GM18499 (cell line): ENCODE data around the gene MYL12A.

Source experiments
- ATAC-seq: cut with Tn5 transposase; IDR thresholded peaks from one replicate; pipeline ENCODE4 v1.9.1; 2021; ENCODE audit warnings: moderate number of reproducible peaks; ENCODE audit not compliant: insufficient read depth, unreplicated experiment

MYL12A gene

DNA sequence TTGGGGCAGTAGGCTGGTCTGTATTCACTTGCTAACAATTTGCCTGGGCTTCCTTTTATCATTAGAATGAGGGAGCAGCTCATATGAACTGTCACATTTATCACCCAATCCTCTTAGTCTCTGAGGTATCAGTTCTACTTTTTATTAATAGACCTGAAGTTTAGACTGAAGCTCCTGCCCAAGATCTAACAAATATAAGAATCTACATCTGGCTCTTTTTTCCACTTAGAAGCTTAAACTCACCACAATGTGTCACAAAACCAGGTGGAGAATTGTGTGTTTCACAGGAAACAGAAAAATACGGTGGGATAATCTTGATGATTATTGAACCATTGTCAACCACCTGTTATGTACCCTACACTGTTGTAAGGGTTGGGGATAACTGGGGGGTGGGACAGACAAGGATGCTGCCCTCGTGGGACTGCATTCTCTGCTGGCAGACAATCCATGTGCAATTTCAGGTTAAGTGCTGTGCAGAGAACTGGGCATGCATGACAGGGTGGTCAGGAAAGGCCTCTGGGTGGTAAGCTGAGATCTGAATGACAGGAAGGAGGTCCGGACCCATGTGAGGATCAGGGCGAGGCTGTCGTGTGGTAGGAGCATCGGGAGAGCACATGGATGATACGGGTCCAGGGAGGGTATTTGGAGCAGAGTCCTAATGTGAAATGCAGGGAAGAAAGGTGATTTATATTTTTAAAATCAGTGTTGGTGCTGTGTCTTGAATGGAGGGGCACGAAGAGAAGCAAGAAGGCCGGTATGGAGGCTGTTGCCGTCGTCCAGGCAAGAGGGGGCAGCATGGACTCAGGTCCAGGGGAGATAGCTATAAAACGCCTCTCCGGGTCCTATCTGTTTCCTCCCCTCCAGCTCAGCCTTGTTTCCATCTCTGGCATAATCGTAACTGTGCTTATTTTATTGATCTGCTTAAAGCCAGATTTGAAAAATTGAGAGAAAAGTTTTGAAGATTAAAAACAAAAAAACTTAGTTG is 31.9 kb downstream of the MYL12A start:
- ATAC-seq = peak; percentile 80

DNA sequence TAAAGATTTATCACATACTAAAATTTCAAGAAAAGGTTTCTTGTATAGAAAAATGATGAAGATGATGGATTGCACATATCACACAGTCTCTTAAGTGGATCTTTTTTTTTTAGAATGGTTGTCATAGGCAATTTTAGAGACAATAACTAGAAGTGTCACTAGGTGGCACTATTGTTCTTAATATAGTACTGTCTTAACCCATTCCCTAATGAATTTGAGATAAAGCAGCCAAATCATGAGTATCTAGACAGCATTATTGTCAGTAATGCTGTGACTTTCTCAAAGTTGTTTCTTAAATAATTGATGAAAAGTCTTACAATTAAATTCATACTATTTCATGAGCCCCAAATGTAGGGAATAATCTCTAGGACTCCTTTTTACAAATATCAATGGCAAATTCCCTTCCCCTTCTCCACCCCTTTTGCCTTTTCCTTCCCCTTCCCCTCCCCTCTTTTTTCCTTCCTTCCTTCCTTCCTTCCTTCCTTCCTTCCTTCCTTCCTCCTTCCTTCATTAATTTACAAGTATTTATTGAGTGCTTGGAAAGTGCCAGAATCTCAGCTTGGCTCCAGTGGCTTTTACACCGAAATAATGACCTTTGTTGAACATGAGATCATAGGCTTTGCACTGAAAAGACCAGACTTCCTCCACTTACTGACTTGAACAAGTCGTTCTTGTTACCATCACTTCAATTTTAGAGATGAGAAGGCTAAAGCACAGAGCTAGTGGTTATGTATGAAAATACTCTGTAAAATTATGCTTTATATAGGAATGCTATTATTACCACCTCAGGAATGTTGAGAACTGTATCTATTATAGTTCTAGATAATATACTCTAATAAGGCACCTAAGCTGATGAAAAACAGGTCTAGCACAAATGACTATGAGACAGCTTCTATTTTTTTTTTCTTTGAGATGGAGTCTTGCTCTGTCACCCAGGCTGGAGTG is 34.1 kb downstream of the MYL12A start:
- ATAC-seq = peak; percentile 55

GRCh38 chr18:3283253-3283863 is 35.8 kb downstream of the MYL12A start:
- ATAC-seq = no peak

DNA sequence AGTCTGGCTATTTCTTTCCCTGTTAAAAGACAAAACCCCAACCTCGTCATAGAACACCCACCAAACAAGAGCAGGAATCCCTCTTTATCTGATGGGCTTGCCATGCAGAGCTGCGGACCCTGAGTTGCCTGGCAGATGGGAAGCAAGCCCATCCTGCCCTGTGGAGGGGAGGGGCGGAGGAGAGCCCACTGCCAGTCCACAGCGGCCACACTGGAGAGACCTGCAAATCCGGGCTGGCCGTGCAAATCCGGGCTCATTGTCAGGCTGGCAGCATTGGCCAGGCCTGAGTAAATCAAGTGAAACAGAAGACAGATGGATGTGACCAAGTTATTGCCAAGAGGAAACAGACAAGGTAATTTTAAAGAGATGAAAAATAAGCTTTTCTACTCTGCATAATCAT is 36.3 kb downstream of the MYL12A start:
- ATAC-seq = no peak

DNA sequence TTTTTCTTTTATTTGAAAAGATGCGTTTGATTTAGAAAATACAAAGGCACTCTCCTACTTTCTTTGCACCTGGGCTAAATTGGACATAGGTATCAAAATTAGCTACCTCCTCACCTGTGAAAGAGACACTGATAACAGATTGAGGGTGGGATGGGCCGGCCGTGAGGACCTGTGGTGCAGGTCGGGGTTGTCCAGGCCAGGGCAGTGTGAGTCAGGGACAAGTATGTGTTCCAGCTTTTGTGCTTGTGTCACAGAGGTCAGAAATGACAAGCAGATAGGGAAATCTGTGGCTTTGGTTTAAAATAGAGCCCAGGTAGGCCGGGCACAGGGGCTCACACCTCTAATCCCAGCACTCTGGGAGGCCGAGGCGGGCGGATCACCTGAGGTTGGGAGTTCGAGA is 36.9 kb downstream of the MYL12A start:
- no peak for ATAC-seq

DNA sequence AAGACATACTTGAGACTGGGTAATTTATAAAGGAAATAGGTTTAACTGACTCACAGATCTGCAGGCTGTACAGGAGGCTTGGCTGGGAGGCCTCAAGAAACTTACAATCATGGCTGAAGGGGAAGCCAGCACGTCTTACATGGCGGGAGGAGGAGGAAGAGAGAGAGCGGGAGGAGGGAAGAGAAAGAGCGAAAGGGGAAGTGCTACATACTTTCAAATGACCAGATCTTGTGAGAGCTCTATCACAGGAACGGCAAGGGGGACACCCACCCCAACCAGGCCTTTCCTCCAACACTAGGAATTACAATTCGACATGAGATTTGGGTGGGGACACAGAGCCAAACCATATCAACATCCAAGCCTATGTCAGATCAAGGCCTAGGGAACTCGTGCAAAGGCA is 38.6 kb downstream of the MYL12A start:
- no peak for ATAC-seq

DNA sequence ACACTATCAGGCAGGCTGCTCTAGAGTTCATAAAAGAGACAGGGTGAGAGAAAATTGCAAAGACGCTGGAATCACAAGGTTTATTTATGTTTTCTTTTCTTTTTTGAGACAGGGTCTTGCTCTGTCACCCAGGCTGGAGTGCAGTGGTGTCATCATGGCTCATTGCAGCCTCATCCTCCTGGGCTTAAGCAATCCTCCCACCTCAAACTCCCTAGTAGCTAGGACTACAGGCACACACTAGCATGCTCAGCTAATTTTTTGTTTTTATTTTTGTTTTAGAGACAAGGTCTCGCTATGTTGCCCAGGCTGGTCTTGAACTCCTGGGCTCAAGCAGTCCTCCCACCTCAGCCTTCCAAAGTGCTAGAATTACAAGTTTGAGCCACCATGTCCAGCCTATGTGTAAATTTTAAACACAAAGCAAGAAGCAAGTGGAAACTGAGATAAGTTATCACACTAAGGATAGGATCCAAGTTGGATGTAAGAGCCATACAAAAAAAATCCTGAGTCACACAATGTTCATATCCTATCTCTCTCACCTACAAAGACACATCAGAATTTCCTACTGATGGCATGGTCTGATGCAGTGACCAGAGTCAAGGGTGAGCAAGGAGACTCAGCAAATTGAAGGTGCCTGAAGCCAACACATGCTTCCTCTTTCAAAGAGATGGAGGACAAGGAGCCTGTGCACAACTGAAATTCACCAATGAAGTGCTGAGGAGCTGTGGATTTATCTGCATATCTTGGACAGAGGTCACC is 45.8 kb downstream of the MYL12A start:
- no peak for ATAC-seq

- no peak for ATAC-seq
Measured at GRCh38 chr18:3294435-3295080, 47.0 kb downstream of the MYL12A start.

GRCh38 chr18:3297025-3297984 is 49.7 kb downstream of the MYL12A start:
- ATAC-seq = peak; percentile 98

DNA sequence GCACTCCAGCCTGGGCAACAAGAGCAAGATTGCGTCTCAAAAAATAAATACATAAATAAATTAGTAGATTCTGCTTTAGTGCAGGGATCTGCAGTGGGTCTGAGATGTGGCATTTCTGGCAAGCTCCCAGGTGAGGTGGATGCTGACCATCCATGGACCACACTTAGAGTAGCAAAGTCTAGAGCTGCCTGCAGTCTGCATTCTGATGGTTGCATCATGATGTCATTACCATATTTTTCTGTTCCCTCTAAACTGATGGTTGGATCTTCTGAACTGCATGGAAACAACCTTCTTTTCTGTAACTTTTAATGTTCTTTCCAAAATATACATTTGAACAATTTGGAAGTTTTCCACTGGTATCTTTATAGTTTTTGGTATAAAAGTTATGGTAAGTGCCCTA is 57.2 kb downstream of the MYL12A start:
- no peak for ATAC-seq

DNA sequence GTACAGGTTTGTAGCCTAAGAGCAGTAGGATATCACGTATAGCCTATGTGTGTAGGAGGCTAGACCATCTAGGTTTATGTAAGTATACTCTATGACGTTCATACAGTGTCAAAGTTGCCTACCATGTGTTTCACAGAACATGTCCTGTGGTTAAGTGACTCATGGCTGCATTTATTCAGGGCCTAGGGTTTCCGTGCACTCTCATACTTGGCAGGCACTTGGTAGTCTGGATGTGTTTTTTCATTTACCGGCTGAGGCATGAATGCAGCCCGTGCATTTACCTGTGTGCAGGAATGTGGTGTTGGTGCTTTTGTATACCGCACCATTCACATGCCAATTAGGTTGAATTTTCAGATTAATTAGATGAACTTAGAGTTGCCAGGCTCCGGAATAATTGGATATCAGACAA is 57.8 kb downstream of the MYL12A start:
- no peak for ATAC-seq
